HCEC 1CT (cell line): ENCODE data around the gene DEAF1.

Experiments
- DNase-seq: peaks from one replicate; pipeline ENCODE4 v3.0.0-alpha.2; 2017

The DEAF1 gene

GRCh38 chr11:641806-642370 lies 53.1 kb downstream of the DEAF1 start:
- DNase-seq, result no peak

DNA sequence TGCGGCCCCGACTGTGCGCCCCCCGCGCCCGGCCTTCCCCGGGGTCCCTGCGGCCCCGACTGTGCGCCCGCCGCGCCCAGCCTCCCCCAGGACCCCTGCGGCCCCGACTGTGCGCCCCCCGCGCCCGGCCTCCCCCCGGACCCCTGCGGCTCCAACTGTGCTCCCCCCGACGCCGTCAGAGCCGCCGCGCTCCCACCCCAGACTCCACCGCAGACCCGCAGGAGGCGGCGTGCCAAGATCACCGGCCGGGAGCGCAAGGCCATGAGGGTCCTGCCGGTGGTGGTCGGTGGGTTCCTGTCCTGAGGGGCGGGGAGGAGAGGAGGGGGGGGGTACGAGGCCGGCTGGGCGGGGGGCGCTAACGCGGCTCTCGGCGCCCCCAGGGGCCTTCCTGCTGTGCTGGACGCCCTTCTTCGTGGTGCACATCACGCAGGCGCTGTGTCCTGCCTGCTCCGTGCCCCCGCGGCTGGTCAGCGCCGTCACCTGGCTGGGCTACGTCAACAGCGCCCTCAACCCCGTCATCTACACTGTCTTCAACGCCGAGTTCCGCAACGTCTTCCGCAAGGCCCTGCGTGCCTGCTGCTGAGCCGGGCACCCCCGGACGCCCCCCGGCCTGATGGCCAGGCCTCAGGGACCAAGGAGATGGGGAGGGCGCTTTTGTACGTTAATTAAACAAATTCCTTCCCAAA lies 54.9 kb downstream of the DEAF1 start:
- DNase-seq, result no peak

DNA sequence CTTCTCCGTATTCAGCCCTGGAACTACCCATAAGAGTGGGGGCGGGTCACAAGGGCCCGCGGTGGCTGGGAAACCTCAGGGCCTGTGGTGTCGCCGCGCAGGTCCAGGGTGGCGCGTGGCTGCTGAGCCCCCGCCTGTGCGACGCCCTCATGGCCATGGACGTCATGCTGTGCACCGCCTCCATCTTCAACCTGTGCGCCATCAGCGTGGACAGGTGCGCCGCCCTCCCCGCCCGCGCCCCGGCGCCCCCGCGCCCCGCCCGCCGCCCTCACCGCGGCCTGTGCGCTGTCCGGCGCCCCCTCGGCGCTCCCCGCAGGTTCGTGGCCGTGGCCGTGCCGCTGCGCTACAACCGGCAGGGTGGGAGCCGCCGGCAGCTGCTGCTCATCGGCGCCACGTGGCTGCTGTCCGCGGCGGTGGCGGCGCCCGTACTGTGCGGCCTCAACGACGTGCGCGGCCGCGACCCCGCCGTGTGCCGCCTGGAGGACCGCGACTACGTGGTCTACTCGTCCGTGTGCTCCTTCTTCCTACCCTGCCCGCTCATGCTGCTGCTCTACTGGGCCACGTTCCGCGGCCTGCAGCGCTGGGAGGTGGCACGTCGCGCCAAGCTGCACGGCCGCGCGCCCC lies 55.6 kb downstream of the DEAF1 start:
- no peak for DNase-seq

DNA sequence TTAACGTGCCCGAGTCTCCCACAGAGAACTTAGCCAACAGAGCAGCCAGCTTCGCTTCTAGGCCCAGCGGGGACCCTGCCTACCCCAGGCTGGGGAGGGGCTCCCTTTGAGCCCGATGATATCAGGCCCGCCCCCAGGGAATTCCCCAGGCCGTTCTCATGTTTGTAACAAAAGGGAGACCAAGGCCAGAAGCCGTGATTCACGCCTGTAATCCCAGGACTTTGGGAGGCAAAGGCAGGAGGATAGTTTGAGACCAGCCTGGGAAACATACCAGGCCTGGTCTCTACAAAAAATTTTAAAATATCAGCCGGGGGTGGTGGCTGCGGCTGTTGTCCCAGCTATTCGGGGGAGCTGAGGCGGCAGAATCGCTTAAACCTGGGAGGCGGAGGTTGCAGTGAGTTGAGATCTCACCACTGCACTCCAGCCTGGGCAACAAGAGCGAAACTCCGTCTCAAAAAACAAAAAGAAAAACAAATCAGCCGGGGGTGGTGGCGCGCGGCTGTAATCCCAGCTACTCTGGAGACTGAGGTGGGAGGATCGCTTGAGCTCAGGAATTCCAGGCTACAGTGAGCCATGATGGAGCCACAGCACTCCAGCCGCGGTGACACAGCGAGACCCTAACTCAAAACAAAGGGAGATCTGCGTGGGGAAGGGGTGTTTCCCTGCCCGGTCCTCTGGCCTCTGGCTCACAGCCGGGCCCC lies 56.2 kb downstream of the DEAF1 start:
- no peak for DNase-seq

DNA sequence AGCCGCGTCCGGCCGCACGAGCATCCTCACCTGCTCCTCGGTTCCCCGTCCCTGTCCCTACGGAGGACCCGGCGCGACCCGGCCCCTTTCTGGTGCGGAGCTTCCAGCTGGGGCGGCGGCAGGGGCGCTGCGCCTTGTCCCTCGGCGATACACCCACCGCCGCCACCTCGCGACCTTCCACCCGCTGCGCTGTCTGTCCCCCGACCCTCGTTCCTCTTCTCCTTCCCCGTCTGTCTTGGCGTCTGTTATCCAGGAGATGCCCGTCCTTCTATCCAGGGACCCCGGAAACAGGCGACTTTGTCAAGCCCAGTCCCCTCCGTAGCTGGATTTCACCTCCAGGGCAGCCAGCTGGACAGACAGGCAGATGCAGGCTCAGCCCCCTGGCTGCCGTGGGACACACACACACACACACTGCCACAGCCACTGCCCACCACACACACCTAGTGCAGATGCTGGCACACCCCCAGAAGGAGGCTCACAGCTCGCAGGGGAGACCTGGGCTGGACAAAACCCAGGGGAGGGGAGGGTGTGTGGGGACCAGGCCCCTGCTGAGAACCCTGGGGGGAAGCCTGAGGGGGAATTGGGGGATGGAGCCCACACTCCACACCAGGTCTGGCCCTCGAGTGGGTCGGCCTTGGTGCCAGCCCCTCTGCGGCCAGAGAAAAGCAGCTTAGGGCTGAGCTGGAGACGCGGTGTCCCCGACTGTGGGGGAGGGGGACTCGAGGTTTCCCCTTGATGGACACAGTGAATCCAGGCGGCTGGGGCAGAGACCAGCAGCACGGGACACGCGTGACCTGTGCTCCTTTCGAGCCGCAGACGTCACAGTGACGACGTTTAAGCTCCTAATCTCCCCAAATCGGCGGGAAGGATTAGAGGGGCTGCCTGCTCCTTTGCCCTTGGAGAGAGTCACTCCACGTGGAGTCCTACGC lies 57.2 kb downstream of the DEAF1 start:
- DNase-seq, result no peak

GRCh38 chr11:637333-637592 lies 57.8 kb downstream of the DEAF1 start:
- DNase-seq, result no peak

DNA sequence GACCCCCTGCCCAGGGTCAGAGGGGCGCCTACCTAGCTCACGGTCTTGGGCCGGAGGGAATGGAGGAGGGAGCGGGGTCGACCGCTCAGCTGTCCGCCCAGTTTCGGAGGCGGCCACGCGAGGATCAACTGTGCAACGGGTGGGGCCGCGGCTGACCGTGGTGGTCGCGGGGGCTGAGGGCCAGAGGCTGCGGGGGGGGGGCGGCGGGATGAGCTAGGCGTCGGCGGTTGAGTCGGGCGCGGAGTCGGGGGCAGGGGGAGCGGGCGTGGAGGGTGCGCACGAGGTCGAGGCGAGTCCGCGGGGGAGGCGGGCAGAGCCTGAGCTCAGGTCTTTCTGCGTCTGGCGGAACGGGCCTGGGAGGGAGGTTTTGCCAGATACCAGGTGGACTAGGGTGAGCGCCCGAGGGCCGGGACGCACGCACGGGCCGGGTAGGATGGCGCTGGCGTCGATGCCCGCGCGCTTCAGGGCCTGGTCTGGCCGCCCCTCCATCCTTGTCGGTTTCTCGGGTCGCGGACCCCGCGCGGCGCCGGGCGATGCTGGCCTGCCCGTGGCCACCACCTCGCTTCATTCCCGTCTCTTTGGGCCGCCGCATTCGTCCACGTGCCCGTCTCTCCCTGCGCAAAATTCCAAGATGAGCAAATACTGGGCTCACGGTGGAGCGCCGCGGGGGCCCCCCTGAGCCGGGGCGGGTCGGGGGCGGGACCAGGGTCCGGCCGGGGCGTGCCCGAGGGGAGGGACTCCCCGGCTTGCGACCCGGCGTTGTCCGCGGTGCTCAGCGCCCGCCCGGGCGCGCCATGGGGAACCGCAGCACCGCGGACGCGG lies 58.3 kb downstream of the DEAF1 start, which contains the start of gene DRD4:
DRD4 (plus strand) TSS at position 759 of the 822 bp plus-strand sequence; CDS start at position 795, 36 bp downstream.
- no peak for DNase-seq

DNA sequence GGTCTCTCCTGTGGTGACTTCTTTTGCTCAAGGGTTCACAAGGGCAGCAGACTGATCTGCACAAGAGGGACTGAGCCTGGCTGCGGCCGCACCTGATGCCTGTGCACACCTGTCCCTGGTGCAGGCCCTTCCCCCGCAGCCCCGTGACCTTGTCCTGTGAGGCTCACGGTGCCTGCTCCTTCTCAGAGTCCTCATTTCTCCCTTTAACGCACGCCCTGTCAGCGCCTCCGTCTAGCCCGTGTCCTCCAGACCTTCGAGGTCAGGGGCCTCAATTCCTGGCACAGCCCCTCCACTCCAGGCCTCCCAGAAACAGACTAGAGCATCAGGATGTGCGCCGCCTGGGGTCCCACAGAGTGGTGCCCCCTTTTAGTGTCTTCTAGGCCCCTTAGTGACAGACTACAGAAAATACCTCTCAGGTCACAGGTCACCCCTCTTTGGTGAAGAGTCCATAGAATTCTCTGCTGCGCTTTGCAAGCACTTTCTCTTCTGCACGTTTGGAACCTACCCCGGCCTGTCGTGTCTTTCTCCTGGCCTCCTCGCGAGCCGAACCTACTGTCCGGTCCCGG lies 59.0 kb downstream of the DEAF1 start:
- no peak for DNase-seq

DNA sequence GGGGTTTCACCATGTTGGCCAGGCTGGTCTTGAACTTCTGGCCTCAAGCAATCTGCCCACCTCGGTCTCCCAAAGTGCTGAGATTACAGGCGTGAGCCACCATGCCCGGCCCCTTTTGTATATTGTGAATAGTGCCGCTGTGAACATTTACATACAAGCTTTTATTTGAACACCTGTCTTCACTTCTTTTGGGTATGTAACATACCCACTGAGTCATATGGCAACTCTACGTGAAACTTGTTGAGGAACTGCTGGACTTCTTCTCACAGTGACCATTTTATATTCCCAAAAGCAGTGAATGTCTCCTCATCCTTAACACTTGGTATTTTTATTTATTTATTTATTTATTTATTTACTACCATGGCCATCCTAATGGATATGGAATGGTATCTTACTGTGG lies 64.2 kb downstream of the DEAF1 start:
- DNase-seq, result no peak

GRCh38 chr11:629237-629583 lies 65.8 kb downstream of the DEAF1 start:
- DNase-seq, result no peak

- DNase-seq, result no peak
These were observed 67.0 kb downstream of the DEAF1 start for GRCh38 chr11:628056-628455.

DNA sequence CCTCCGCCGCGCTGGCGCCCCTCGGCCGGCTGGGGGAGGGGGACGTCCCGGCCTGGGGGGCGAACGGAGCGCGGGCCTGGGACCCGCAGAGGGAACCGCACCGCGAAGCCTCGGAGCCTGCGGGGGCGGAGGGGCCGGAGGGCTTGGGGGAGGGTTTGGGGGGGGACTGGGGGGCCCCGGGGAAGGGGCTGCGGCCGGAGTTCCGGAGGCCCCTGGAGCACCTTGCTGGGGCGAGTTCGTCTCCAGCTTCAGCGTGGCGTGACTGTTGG lies 67.8 kb downstream of the DEAF1 start:
- no peak for DNase-seq

DNA sequence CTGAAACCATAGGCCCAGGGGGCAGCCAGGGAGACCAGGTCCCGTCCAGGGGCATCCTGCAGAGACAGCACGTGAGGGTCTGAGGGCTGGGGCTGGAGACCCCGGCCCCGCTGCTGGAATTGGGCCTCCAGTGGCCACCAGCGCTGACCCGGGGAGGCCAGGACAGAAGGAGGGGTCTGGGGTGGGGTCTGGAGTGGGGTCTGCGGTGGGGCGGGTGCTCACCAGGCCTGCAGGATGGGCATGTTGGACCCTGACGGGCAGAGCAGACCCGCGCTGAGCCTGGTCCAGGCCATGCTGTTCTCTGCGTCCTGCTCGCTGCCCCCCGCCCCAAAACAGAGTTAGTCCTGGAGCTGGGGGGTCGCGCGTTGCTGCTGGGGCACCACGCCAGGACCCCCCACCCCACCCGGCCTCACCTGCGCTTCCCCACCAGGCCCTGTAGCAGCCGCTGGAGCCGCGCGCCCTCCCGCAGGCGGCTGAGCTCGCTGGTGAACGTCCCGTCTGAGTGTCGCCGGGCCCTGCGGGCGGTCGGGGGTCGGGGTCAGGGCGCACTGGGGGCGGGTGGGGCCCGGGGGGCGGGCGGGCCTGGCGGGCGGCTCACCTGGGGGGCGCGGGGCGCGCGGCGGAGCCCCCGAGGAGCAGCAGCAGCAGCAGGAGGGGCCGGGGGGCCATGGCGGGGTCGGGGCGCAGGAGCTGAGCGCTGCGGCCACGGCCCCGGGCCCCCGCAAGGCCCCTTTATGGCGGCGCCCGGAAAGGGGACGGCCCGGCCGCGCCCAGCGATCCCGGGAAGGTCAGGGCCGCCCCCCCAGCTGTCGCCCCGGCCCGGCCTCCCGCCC lies 68.3 kb downstream of the DEAF1 start, which contains the start of gene SCT:
SCT (minus strand) TSS at position 707 of the 833 bp plus-strand sequence; CDS start at position 669, 38 bp downstream.
- DNase-seq, result no peak

- DNase-seq, result no peak
These were observed 69.3 kb downstream of the DEAF1 start for GRCh38 chr11:625636-626268.

- DNase-seq, result no peak
These were observed 70.1 kb downstream of the DEAF1 start, which contains the start of gene CDHR5 for GRCh38 chr11:624705-625635. TSS of gene CDHR5 (minus strand) at chr11:624955. CDS start at chr11:624902, 53 bp downstream.

- DNase-seq, result no peak
These were observed 70.9 kb downstream of the DEAF1 start for GRCh38 chr11:623999-624704.

DNA sequence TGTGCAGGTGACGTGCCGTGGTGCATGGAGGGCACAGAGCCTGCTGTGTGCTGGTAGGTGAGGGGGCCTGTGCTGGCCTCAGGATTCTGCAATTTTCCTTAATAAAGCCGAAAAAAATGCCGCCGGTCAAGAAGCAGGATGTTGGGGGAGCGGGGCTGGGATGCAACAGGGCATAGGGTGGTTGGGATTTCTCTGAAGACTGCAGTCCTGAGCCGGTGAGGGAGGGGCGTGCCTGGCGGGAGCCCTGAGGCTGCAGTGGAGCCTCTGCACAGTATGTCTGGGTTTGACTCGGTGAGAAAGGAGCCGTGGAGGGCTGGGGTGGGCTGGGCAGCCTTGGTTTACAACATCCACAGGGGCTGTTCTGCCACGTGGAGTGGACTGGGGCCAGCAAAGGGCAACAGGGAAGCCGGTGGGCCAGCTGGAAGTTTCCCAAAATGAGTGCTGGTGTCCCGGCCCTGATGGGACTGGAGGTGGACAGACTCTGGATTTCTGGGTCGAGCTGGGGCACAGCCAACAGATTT lies 71.6 kb downstream of the DEAF1 start:
- no peak for DNase-seq

DNA sequence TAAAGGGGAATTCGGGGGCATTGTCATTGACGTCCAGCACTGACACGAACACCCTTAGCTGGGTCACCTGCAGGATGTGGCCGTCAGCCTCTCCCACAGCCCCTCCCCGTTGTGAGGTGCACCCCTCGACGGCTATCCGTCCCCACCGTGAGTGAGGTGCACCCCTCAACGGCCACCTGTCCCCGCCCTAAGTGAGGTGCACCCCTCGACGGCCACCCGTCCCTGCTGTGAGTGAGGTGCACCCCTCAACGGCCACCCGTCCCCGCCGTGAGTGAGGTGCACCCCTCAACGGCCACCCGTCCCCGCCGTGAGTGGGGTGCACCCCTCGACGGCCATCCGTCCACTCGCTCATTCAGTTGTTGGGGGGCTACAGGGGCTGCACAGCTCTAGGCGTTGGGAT lies 73.2 kb downstream of the DEAF1 start:
- no peak for DNase-seq
